Epithelial cell of proximal tubule (primary cell): Measurements from ENCODE around the gene FFAR3. TPM values are rescaled to one million over a fixed set of nuclear protein-coding genes. Genes with fewer than 3 reads are reported as not detected.

Source experiments
- DNase-seq: peaks from one replicate; pipeline ENCODE4 v3.0.0-alpha.2; 2011; ENCODE audit warnings: low read depth
- H3K4me3 ChIP-seq: 2 replicates; pipeline ENCODE4 v1.5.1; 2011; ENCODE audit warnings: low read depth, mild to moderate bottlenecking, low read length
- total RNA-seq: library from RNA; depleted of rRNA; stranded (reverse); fragments of >200 nt; gene quantifications from 2 replicates; pipeline ENCODE4 v1.2.3, GENCODE V29; 2015
- TF ChIP-seq, protein P1 (sequence below): conservative IDR thresholded peaks from 2 replicates; pipeline ENCODE4 v1.5.1; 2012; ENCODE audit warnings: low read depth, mild to moderate bottlenecking, low read length

FFAR3 gene
- total RNA-seq, 1 donor from 2014 or later: not detected

DNA sequence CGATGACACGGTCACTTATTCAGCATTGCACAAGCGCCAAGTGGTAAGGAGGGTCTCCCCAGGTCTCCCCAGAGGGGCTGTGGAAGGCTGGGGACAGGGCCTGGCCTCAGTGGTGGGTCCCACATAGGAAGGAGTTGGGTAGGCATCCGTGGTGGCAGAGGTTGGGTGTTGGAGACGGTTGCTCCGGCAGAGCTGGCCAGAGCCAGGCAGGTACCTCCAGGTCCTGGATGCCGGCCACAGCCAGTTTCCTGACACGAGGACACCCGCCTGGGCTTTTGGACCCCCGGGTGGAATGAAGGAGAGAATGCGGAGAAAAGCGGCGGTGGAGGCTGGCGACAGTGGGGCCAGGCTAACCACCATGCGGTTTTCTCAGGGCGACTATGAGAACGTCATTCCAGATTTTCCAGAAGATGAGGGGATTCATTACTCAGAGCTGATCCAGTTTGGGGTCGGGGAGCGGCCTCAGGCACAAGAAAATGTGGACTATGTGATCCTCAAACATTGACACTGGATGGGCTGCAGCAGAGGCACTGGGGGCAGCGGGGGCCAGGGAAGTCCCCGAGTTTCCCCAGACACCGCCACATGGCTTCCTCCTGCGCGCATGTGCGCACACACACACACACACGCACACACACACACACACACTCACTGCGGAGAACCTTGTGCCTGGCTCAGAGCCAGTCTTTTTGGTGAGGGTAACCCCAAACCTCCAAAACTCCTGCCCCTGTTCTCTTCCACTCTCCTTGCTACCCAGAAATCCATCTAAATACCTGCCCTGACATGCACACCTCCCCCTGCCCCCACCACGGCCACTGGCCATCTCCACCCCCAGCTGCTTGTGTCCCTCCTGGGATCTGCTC, 11.8 kb upstream of the FFAR3 start:
- DNase-seq: no peak
- no peak overlapping the region for H3K4me3 ChIP-seq
- TF ChIP-seq, protein P1, sequence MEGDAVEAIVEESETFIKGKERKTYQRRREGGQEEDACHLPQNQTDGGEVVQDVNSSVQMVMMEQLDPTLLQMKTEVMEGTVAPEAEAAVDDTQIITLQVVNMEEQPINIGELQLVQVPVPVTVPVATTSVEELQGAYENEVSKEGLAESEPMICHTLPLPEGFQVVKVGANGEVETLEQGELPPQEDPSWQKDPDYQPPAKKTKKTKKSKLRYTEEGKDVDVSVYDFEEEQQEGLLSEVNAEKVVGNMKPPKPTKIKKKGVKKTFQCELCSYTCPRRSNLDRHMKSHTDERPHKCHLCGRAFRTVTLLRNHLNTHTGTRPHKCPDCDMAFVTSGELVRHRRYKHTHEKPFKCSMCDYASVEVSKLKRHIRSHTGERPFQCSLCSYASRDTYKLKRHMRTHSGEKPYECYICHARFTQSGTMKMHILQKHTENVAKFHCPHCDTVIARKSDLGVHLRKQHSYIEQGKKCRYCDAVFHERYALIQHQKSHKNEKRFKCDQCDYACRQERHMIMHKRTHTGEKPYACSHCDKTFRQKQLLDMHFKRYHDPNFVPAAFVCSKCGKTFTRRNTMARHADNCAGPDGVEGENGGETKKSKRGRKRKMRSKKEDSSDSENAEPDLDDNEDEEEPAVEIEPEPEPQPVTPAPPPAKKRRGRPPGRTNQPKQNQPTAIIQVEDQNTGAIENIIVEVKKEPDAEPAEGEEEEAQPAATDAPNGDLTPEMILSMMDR: no peak

DNA sequence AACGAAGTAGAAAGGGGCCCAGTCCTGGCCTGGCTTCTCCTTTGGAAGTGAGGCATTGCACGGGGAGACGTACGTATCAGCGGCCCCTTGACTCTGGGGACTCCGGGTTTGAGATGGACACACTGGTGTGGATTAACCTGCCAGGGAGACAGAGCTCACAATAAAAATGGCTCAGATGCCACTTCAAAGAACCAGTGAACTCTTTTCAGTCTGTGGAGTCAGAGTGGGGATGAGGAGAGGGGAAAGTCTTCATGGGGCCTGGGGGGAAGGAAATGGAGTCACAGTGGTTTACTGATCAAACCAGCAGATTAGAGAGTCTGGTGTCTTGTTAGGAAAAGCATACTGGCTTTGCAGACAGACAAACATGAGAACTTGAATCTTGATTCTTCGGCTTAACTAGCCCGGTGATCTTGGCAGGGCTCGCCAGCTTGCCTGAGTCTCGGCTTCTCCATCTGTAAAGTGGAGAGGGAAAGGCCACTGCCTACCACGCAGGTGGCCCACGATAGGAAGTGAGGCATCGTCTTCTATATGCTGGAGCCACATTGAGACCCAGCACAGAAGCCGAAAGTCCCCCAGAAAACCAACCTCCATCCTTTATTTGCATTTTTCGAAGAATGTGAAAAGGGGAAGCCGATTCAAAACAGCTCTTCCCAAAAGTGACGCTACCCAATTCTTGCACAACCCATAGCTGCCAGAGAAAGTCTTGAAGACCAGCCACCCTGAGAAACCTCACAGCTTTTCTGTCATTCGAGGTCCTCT, 10.9 kb upstream of the FFAR3 start, which contains the start of gene FFAR1:
Gene FFAR1 (plus strand): TSS at position 732 of the 759 bp plus-strand sequence. CDS start 3,650 bp downstream, outside the sequence.
- TF ChIP-seq, protein P1: no peak
- DNase-seq: no peak
- no peak within 1 kb of the TSS for H3K4me3 ChIP-seq

DNA sequence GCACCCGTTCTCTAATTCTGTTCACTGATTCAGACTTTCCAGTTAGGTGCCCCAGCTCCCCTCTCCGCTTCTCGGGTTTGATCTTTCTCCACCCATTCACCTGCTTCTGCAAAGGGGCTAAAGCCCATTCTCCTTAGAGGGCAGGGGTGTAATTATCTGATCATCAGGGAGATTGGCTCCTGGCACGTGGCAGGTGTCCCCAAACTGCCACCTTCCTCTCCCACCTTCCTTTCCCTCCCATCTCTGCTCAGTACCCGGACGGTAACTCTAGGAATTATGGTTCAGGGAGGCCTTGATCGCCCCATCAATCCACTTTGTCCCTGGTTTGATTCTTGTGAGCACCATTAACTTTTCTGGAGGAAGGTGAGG, 10.3 kb upstream of the FFAR3 start:
- DNase-seq: no peak
- TF ChIP-seq, protein P1: no peak
- no peak overlapping the region for H3K4me3 ChIP-seq

DNA sequence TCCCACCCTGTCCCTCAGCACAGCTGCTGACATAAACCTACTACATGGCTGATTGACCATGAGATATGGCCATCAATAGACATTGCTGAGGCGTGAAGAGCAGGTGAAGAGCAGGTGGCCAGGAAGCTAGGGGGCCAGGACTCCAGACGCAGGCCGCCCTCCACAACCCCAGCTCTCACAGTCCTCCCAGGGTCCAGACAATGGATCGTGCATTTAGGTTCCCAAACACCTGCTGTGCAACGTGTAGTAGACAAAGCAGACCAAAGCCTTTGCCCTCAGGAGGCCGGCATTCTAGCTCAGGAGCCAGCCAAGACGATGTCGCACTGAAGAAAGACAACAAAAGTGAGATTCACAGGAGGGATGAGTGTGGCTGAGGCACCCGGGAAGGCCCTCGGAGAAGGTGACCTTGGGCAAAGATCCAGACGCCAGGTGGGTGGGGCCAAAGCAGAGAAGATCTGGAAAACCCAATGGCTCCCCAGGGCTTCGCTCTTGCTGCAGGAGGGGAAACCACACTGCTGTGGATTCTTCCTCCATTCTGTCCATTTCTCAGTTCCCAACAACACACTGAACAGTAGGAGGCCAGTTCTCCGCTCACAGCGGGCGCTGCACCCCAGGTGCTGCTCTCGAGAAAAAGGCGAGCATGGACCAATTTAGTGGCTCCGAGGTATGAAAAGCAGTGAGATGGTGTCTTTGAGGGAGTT, 9.2 kb upstream of the FFAR3 start:
- H3K4me3 ChIP-seq: no peak overlapping the region
- TF ChIP-seq, protein P1: no peak
- DNase-seq: no peak

DNA sequence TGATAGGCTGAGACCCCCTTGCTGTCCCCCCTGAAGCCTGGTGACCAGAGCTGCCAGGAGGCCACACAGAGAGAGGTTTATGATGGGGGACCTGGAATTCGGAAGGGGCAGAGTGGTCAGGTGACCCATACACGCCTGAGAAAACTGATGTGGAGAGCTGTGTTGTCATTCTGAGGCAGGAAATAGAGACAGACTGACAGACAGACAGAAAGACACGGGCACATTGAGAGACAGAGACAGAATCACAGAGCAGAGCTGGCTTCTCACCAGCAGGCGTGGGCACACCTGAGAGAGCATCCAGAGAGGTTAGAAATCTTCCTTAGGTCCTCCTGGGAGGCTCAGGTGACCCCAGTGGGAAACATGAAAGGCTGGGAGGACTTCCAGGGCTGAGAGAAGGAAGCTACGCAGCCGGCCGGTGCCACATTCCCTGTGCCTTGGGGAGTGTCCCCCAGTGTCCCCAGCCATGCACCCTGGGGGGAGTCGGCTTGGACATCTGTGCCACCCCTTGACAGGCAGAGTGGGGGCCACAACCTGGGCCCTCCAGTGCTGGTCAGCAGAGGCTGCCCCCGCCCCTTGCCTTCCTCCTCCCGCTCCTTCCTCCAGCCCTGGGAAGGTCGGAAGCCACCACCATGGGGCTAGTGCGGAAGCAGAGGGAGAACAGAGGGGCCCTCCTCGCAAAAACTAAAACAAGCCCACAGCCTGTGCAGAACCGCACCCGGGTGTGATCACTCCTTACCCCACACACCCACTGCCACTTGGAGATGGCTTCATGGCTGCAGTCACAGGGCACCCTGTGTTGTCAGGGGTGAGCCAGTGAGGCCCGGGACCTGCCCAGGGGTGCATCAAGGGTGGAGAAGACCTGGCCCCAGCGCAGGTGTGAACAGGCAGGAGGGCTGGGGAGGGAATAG, 8.4 kb upstream of the FFAR3 start:
- TF ChIP-seq, protein P1: no peak
- H3K4me3 ChIP-seq: no peak overlapping the region
- no peak for DNase-seq

DNA sequence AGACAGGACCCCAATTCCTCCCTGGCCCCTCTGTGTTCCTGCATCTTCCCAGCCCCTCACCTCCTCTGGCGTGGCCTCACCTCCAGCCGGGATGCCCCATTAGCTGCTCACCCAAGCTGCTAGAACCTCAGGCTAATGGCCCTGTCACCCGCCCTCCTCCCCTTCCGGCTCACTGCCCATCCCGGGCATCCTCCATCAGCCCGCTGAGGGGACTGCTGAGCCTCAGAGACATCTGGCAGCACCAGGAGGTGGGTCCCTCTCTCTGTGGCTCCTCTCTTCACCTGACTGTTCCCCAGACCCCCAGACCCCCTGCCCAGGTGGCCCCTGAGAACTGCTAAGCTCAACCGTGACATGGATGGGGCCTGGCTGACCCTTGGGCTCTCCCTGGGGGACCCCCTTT, 7.7 kb upstream of the FFAR3 start:
- H3K4me3 ChIP-seq: no peak overlapping the region
- DNase-seq: no peak
- TF ChIP-seq, protein P1: no peak
